ENCODE measurements around the gene MLLT6.

- TF ChIP-seq CTCF (IDR thresholded peaks at IDR 0.05 in 2 of 3, conservative IDR thresholded peaks at IDR 0.05 in 1 of 3; ENCODE audit: control insufficient read depth in 2 of 3, extremely low read depth in 1 of 3, insufficient read depth in 1 of 3, low read depth in 3 of 3, low read length in 3 of 3) (no peak), NR2C2 (IDR thresholded peaks at IDR 0.05; ENCODE audit: borderline replicate concordance, control insufficient read depth, insufficient read length, low read depth) (no peak), YY1 (IDR thresholded peaks at IDR 0.05; ENCODE audit: low read depth, low read length) (no peak), ZBTB33 (IDR thresholded peaks at IDR 0.05) (no peak), EP300 (IDR thresholded peaks at IDR 0.05; ENCODE audit: borderline replicate concordance in 1 of 2, control insufficient read depth in 1 of 2, low read depth in 2 of 2, low read length in 2 of 2) (no peak)
Measured at GRCh38 chr17:38658741-38659345, 46.2 kb upstream of the MLLT6 start.
